Stimulated activated CD4-positive, alpha-beta T cell treated with anti-CD3 and anti-CD28 coated beads, Interleukin-12 subunit alpha, Interleukin-12 subunit beta, amount 100 ng/mL, for 4 hours (primary cell): Measurements from ENCODE around the gene C17orf75.

Experiments used
- DNase-seq: peaks from one replicate; pipeline ENCODE4 v3.0.0-alpha.2; 2020

Gene C17orf75

GRCh38 chr17:32302860-32303649, 38.9 kb downstream of the C17orf75 start:
- no peak for DNase-seq

GRCh38 chr17:32302037-32302436, 39.9 kb downstream of the C17orf75 start:
- no peak for DNase-seq

GRCh38 chr17:32299580-32300164, 42.3 kb downstream of the C17orf75 start:
- DNase-seq = no peak

- no peak for DNase-seq
These were observed 43.0 kb downstream of the C17orf75 start for GRCh38 chr17:32298721-32299579.

GRCh38 chr17:32298298-32298697, 43.7 kb downstream of the C17orf75 start:
- DNase-seq = no peak

- no peak for DNase-seq
These were observed 44.1 kb downstream of the C17orf75 start for GRCh38 chr17:32297860-32298259.

GRCh38 chr17:32297424-32297823, 44.5 kb downstream of the C17orf75 start:
- DNase-seq = no peak

- no peak for DNase-seq
These were observed 49.9 kb downstream of the C17orf75 start for GRCh38 chr17:32292094-32292493.

GRCh38 chr17:32289471-32290070, 52.4 kb downstream of the C17orf75 start:
- no peak for DNase-seq

GRCh38 chr17:32288615-32289014, 53.4 kb downstream of the C17orf75 start:
- no peak for DNase-seq

GRCh38 chr17:32287804-32288511, 54.0 kb downstream of the C17orf75 start:
- no peak for DNase-seq

GRCh38 chr17:32286518-32286900, 55.5 kb downstream of the C17orf75 start:
- DNase-seq = no peak

GRCh38 chr17:32285746-32286517, 56.0 kb downstream of the C17orf75 start:
- DNase-seq = no peak

GRCh38 chr17:32285306-32285705, 56.7 kb downstream of the C17orf75 start:
- no peak for DNase-seq

- no peak for DNase-seq
These were observed 58.2 kb downstream of the C17orf75 start for GRCh38 chr17:32283745-32284201.

GRCh38 chr17:32281011-32281451, 60.9 kb downstream of the C17orf75 start:
- no peak for DNase-seq

GRCh38 chr17:32279891-32280716, 61.9 kb downstream of the C17orf75 start:
- DNase-seq = no peak

- DNase-seq = no peak
These were observed 63.2 kb downstream of the C17orf75 start for GRCh38 chr17:32278815-32279214.
